Activated CD4-positive, alpha-beta T cell treated with anti-CD3 and anti-CD28 coated beads, Interleukin-2, amount 50 U/mL, for 16 hours (primary cell): ENCODE results near the gene CELF2.
A peak's percentile ranks its signal among the peaks of the same experiment; 100 is the strongest.

ENCODE experiments used
- DNase-seq: peaks from one replicate; pipeline ENCODE4 v3.0.0-alpha.2; 2020

The CELF2 gene

DNA sequence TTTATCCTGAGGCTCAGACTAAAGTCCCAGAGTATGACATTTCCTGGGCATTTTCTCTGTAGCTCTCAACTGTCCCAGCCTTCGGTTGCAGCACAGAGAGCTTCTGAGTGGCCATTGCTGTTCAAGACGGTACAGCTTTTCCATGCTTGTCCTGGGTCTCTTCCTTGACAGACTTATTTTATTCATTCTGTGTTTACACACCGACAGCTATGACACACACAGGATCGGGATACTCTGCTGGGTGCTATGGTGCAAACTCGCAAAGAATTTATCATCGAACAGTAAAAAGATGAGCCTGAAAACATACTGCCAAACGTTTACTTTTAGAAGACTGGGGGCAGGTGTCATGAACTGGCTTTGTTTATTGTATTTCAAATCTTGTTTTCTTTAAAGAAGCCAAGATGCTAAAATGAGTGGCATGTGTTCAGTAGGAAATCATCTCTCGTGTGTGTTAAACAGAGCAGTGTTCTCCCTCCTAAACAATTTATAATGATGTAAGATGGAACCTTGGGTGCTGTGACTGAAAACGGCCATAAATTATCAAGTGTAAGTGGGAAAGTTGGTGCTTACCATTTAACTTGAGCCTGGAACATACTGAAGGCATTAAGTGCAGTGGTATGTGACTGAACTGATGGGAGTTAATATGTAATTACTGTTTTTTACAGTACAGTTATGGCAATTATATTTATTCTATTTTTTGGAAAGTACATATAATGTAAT, 120.8 kb downstream of the CELF2 start:
- no peak for DNase-seq

DNA sequence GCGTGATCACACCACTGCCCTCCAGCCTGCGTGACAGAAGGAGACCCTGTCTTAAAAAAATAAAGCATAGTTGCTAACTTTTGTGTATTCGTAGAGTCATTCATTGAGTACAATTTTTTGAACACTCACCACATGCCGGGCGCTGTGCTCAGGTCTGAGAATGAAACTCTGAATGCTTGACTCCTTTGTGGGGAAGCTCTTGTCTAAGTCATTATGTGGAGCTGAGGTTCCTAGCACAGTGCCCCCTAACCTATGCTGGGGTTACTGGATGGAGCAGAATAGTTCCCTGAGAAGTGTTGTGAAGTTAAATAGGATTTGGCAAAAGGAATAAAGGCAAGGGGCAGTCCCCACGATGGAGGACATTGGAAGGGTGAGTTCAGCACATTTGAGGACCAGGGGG, 123.3 kb downstream of the CELF2 start:
- no peak for DNase-seq

GRCh38 chr10:11141571-11142091, 124.0 kb downstream of the CELF2 start:
- no peak for DNase-seq

DNA sequence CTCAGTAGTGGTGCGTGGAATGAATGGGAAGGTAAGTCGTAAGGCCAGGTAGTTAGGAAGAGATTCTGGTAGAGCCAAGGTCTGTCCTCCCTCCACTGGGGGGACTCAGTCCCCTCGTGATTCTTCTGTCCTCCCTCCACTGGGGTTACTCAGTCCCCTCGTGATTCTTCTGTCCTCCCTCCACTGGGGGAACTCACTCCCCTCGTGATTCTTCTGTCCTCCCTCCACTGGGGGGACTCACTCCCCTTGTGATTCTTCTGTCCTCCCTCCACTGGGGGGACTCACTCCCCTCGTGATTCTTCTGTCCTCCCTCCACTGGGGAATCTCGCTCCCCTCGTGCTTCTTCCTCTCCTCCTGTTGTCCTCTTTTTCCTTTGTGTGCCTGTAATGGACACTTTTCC, 125.1 kb downstream of the CELF2 start:
- DNase-seq, result no peak

DNA sequence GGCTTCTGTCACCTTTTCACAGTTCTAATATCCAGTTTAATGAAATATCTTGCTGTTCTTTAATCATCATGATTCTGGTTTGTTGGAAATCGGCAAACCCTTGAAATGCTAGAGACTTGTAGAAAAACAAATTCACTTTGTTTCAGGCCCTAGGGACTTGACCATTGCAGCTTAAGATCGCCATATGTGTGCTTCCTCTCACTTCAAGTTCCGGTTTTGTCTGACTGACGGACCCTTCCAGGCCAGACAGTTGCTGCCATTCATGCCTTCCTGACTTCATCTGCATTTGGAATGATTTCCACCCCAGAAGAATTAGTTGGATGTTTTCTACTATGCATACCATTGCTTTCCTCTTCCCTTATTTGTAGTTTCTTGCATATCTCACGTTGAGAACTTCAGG, 125.6 kb downstream of the CELF2 start:
- no peak for DNase-seq

GRCh38 chr10:11144626-11145494, 127.2 kb downstream of the CELF2 start:
- DNase-seq, result no peak

- peak; percentile 75 for DNase-seq
Measured at GRCh38 chr10:11145495-11145855, 127.8 kb downstream of the CELF2 start.

DNA sequence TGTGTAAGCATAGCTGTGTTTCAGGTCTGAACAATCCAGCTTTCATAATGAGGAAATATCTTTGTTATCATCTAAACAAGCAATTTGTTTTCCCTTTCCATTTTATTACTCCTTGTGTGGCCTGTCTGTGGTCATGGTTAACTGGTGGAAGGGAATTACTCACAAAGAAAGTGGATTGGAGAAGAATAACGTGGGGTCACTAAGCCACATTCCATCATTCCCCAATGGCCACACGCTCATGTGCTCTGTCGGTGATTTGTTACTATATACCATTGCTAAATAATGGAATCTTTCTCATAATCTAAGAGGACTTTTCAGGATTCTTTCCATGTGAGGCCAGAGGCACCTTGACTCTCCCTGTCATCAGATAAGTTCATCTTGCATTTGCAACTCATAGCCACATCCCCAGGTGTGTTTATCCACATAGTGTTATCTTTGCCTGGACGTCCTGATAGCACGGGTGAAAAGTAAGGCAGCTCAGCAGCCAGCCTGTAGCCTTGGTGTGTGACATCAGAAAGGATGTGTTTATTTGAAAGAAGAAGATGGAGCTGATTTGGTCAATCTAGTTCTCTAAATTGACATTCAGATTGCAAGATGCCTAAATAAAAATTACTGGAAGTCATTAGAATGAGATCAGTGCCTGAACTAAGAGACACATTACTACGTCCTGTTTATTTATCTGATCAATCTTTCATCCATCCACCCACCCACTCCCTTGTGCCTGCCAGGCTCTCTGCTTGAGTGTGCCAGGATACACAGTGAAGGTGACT, 128.9 kb downstream of the CELF2 start:
- DNase-seq, result no peak

- DNase-seq, result no peak
Measured at GRCh38 chr10:11147722-11148121, 130.1 kb downstream of the CELF2 start.

- DNase-seq, result no peak
Measured at GRCh38 chr10:11148142-11149028, 130.7 kb downstream of the CELF2 start.

DNA sequence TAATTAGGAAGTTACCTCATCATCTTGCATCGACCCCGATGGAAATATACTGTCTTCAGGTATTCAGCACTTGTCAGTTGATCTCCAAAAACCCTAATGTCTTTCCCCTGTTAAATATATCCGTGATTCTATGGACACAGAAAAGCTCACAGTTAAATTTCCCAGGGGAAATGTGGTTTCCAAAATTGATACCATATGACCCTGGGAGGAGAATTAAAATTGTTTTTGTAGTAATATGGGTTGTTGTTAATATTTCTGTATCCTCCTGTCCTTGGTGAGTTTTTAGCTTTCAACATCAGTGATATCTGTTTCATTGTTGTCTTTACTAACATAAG, 132.1 kb downstream of the CELF2 start:
- no peak for DNase-seq

- no peak for DNase-seq
Measured at GRCh38 chr10:11150231-11150731, 132.6 kb downstream of the CELF2 start.

DNA sequence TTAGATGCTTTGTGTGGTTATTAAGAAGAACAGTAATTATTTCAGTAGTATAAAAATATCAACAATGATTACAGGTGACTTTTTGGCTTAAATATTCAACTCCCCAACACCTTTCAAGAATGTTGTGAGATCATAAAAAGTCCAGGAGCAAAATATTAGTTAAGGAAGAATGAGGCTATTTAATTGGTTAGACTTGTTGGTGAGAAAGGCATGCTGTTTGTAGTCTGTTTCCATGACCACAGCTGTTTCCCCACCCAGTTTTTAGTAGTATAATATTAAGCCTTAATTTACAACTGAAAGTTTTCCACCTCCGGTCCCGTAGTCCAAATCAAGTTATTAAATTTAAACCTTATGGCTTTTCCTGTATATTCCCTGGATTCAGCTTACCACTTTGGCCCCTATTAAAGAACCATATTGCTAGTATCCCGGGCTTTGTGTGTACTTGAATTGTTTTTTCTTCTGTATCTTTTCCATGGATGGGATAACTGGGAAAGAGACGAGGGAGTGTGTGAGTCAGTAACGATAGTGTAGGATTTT, 133.3 kb downstream of the CELF2 start:
- no peak for DNase-seq

GRCh38 chr10:11152801-11153200, 135.1 kb downstream of the CELF2 start:
- no peak for DNase-seq

- DNase-seq, result no peak
Measured at GRCh38 chr10:11153245-11153644, 135.6 kb downstream of the CELF2 start.

DNA sequence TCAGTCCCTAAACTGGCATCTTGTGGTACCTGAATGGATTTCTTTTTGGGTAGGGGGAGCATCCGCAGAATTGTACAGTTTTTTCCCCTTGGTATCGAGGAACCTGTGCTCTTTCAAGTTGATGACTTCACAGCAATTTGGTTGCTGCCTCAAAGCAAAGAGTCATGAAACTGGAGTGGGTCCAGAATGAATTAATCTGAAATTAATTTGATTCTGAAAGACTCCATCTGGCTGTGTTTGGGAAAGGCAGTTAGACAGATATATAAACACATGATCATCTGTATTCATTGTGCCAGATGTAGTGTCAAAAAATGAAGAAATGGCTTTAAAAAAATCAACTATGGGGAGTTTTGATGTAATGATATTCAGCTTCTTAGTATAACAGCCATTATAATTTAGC, 136.1 kb downstream of the CELF2 start:
- no peak for DNase-seq

- DNase-seq, result no peak
Measured at GRCh38 chr10:11154333-11154732, 136.7 kb downstream of the CELF2 start.

- DNase-seq, result no peak
Measured at GRCh38 chr10:11154849-11155498, 137.3 kb downstream of the CELF2 start.

GRCh38 chr10:11156480-11156879, 138.8 kb downstream of the CELF2 start:
- no peak for DNase-seq

DNA sequence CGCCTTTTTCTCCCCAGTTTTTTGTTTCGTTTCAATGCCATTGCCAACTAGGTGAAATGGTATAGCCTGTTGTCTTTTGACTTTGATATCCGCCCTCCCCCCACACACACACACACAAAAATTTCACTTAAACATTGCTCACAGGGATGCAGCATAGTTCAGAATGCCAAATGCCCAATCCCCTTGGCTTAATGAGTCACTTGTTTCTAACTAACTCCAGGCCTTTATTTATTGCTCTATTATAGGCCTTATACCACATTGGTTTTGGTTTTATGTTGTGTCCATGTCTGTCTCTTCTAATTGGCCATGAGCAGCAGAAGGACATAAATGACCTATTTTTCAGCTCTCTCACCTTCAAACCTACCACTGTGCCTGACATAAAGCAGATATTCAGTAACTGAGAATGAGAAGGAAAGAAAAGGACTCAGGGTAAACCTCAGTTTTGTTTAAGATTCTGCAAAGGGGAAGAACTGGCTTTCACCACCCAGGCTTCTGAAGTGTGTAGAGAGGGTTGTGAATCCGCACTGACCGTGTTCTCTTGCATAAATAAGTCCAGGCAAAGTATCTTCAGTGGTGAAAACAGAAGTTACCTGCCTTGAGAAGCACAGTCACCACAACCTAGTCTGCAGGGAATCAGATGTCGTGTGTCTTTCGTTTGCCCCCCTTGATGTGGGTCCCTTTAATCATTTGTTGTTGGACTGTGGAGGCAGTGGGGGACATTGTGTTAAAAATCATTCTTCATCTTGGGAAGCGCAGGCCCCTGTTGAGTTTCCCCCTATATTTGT, 139.8 kb downstream of the CELF2 start:
- DNase-seq, result no peak

- no peak for DNase-seq
Measured at GRCh38 chr10:11158080-11158479, 140.4 kb downstream of the CELF2 start.
